ENCODE results near the gene PAXIP1.

Gene PAXIP1

DNA sequence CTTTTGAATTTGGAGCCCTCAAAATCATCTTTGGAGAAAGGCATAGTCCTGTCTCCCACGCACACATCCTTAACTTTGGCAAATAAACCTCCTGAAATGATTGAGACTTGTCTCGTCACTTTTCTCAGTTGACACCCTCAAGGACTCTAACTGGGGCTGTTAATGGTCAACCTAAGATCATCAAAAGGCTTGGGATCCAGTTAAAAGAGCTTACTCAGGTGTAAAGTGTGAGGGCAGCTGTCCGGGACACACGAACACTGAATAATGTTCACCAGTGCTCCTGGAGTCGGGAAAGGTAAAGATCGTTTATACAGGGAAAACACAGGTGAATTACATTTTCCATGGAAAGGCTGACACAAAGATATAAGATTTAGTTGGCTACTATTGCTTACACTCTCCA lies 84.7 kb downstream of the PAXIP1 start:
- Histone ChIP-seq H3K36me3 (ENCODE audit: control insufficient read depth, insufficient read depth, low read length) (no peaks in the 10 kb centered on the region), H3K27ac (ENCODE audit: low read depth, low read length) (peak overlapping the region; percentile 2), H3K4me3 (ENCODE audit: low read depth, low read length) (no peak overlapping the region), H3K9ac (ENCODE audit: low read depth, low read length) (no peak overlapping the region), H3K27me3 (ENCODE audit: control insufficient read depth, insufficient read depth, low read length) (peaks cover 13% of the 10 kb centered on the region), H3K4me1 (ENCODE audit: control insufficient read depth, insufficient read depth, low read length) (0 out of 2 replicates have a peak, but pooled peaks cover 6% of the 10 kb centered on the region), H3K9me3 (ENCODE audit: control insufficient read depth, insufficient read depth, low read length) (no peaks in the 10 kb centered on the region)

DNA sequence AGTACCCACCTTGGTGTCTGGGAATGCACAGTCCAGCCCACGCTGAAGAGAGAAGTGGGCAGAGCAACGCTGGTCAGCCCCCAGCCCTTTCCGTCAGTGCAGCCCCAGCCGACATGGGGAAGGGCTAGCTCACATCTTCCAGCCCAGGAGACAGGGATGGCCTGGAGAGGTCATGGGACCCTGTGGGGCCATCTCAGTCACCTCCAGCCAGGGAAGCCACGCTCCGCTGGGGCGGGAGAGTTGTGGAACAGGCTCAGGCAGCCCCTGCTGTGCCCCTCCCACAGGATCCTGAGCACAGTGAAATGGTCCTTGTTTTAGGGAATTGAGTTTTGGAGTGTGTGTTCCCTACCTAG lies 85.1 kb downstream of the PAXIP1 start:
- Histone ChIP-seq H3K27me3 (ENCODE audit: control insufficient read depth, insufficient read depth, low read length) (peaks cover 13% of the 10 kb centered on the region), H3K27ac (ENCODE audit: low read depth, low read length) (no peak overlapping the region), H3K4me3 (ENCODE audit: low read depth, low read length) (no peak overlapping the region), H3K4me1 (ENCODE audit: control insufficient read depth, insufficient read depth, low read length) (0 out of 2 replicates have a peak, but pooled peaks cover 6% of the 10 kb centered on the region), H3K9me3 (ENCODE audit: control insufficient read depth, insufficient read depth, low read length) (no peaks in the 10 kb centered on the region), H3K9ac (ENCODE audit: low read depth, low read length) (no peak overlapping the region), H3K36me3 (ENCODE audit: control insufficient read depth, insufficient read depth, low read length) (no peaks in the 10 kb centered on the region)

- Histone ChIP-seq H3K4me1 (ENCODE audit: control insufficient read depth, insufficient read depth, low read length) (0 out of 2 replicates have a peak, but pooled peaks cover 6% of the 10 kb centered on the region), H3K27me3 (ENCODE audit: control insufficient read depth, insufficient read depth, low read length) (peaks cover 13% of the 10 kb centered on the region), H3K9ac (ENCODE audit: low read depth, low read length) (no peak overlapping the region), H3K27ac (ENCODE audit: low read depth, low read length) (no peak overlapping the region), H3K9me3 (ENCODE audit: control insufficient read depth, insufficient read depth, low read length) (no peaks in the 10 kb centered on the region), H3K36me3 (ENCODE audit: control insufficient read depth, insufficient read depth, low read length) (no peaks in the 10 kb centered on the region), H3K4me3 (ENCODE audit: low read depth, low read length) (no peak overlapping the region)
Observed at GRCh38 chr7:154916856-154917807, 85.8 kb downstream of the PAXIP1 start.

- Histone ChIP-seq H3K9me3 (ENCODE audit: control insufficient read depth, insufficient read depth, low read length) (no peaks in the 10 kb centered on the region), H3K4me1 (ENCODE audit: control insufficient read depth, insufficient read depth, low read length) (0 out of 2 replicates have a peak, but pooled peaks cover 6% of the 10 kb centered on the region), H3K27me3 (ENCODE audit: control insufficient read depth, insufficient read depth, low read length) (peaks cover 13% of the 10 kb centered on the region), H3K36me3 (ENCODE audit: control insufficient read depth, insufficient read depth, low read length) (no peaks in the 10 kb centered on the region), H3K27ac (ENCODE audit: low read depth, low read length) (no peak overlapping the region), H3K4me3 (ENCODE audit: low read depth, low read length) (no peak overlapping the region), H3K9ac (ENCODE audit: low read depth, low read length) (no peak overlapping the region)
Observed at GRCh38 chr7:154916381-154916780, 86.5 kb downstream of the PAXIP1 start.

DNA sequence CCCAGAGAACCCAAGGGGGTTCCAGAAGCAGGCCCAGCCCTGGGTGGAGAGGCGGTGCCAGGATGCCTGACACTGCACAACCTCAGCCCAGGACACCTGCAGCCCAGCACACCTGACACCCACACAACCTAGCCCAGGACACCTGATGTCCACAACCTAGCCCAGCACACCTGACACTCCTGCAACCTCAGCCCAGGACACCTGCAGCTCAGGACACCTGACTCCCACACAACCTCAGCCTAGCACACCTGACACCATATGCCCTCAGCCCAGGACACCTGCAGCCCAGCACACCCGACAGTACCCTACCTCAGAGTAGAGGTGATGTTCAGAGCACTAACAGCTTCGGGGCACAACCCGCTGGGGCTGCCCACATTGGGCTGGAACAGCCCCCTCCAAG lies 87.3 kb downstream of the PAXIP1 start:
- Histone ChIP-seq H3K4me1 (ENCODE audit: control insufficient read depth, insufficient read depth, low read length) (0 out of 2 replicates have a peak, but pooled peaks cover 6% of the 10 kb centered on the region), H3K9me3 (ENCODE audit: control insufficient read depth, insufficient read depth, low read length) (no peaks in the 10 kb centered on the region; the same call in 1 of the 2 replicates), H3K4me3 (ENCODE audit: low read depth, low read length) (no peak overlapping the region), H3K36me3 (ENCODE audit: control insufficient read depth, insufficient read depth, low read length) (no peaks in the 10 kb centered on the region), H3K9ac (ENCODE audit: low read depth, low read length) (no peak overlapping the region), H3K27me3 (ENCODE audit: control insufficient read depth, insufficient read depth, low read length) (peaks cover 13% of the 10 kb centered on the region), H3K27ac (ENCODE audit: low read depth, low read length) (no peak overlapping the region)

DNA sequence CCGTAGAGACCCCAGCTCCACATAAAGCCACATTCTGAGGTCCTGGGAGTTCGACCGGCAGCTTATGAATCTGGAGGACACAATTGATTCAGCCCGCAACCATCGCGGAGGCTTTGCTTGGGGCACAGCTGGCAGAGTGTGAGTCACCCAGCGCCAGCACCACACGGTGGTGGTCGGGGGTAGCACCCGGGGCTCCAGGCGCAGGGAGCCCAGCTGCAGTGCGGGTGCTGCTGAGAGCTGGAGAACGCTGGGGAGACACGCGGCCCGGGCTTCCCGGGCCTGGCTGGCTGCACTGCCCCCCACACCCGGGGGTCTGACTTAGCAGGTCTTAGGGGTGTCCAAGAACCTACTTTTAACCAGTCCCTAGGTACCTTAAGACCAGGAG lies 87.9 kb downstream of the PAXIP1 start:
- H3K9ac ChIP-seq (ENCODE audit: low read depth, low read length), result no peak overlapping the region
- H3K4me1 ChIP-seq (ENCODE audit: control insufficient read depth, insufficient read depth, low read length), result 0 out of 2 replicates have a peak, but pooled peaks cover 6% of the 10 kb centered on the region
- no peak overlapping the region for H3K27ac ChIP-seq (ENCODE audit: low read depth, low read length)
- peaks cover 13% of the 10 kb centered on the region for H3K27me3 ChIP-seq (ENCODE audit: control insufficient read depth, insufficient read depth, low read length)
- H3K36me3 ChIP-seq (ENCODE audit: control insufficient read depth, insufficient read depth, low read length), result no peaks in the 10 kb centered on the region
- H3K4me3 ChIP-seq (ENCODE audit: low read depth, low read length), result no peak overlapping the region
- H3K9me3 ChIP-seq (ENCODE audit: control insufficient read depth, insufficient read depth, low read length), result no peaks in the 10 kb centered on the region; the same call in 1 of the 2 replicates

GRCh38 chr7:154914308-154914995 lies 88.5 kb downstream of the PAXIP1 start:
- H3K9me3 ChIP-seq (ENCODE audit: control insufficient read depth, insufficient read depth, low read length), result peaks cover under 1% of the 10 kb centered on the region; the same call in 1 of the 2 replicates
- H3K4me1 ChIP-seq (ENCODE audit: control insufficient read depth, insufficient read depth, low read length), result 0 out of 2 replicates have a peak, but pooled peaks cover 6% of the 10 kb centered on the region
- H3K27me3 ChIP-seq (ENCODE audit: control insufficient read depth, insufficient read depth, low read length), result peaks cover 13% of the 10 kb centered on the region
- H3K36me3 ChIP-seq (ENCODE audit: control insufficient read depth, insufficient read depth, low read length), result no peaks in the 10 kb centered on the region
- peak overlapping the region; percentile 42; the same call in 1 of the 2 replicates for H3K4me3 ChIP-seq (ENCODE audit: low read depth, low read length)
- no peak overlapping the region for H3K9ac ChIP-seq (ENCODE audit: low read depth, low read length)
- no peak overlapping the region for H3K27ac ChIP-seq (ENCODE audit: low read depth, low read length)

DNA sequence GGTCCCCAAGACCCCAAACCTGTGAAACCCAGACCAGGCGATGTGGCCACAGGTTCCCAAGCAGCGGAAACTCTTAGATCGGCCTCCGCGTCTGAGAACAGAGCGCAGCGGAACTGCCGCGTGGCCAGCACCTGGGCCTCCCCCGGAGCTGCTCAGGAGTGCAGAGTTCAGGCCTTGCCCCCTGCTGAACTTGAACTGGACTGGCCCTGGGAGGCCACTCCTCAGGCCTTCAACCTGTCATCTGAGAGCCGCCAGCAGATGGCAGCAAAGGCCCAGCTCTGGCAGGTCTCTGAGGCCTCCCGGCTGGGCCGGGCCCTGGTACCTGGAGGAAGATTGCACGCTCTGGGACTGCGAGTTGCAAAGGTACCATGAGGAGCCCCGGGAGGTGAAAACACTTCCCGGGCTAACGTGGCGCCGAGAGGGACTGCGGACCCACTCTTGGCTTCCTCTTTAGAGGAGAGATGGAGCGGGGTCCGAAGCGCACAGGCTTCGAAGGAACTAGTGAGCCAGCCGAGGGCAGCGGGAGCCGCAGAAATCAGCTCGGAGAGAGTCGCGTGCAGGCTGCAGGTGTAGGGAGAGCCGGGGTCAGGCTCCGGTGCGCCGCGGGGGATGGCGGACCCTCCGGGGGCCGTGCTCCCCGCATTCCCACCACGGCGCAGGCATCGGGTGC lies 89.2 kb downstream of the PAXIP1 start:
- peak overlapping the region; percentile 42; the same call in 1 of the 2 replicates for H3K4me3 ChIP-seq (ENCODE audit: low read depth, low read length)
- H3K36me3 ChIP-seq (ENCODE audit: control insufficient read depth, insufficient read depth, low read length), result no peaks in the 10 kb centered on the region
- H3K9me3 ChIP-seq (ENCODE audit: control insufficient read depth, insufficient read depth, low read length), result peaks cover 5% of the 10 kb centered on the region
- H3K4me1 ChIP-seq (ENCODE audit: control insufficient read depth, insufficient read depth, low read length), result 0 out of 2 replicates have a peak, but pooled peaks cover 6% of the 10 kb centered on the region
- H3K27ac ChIP-seq (ENCODE audit: low read depth, low read length), result no peak overlapping the region
- peaks cover 13% of the 10 kb centered on the region for H3K27me3 ChIP-seq (ENCODE audit: control insufficient read depth, insufficient read depth, low read length)
- H3K9ac ChIP-seq (ENCODE audit: low read depth, low read length), result no peak overlapping the region

DNA sequence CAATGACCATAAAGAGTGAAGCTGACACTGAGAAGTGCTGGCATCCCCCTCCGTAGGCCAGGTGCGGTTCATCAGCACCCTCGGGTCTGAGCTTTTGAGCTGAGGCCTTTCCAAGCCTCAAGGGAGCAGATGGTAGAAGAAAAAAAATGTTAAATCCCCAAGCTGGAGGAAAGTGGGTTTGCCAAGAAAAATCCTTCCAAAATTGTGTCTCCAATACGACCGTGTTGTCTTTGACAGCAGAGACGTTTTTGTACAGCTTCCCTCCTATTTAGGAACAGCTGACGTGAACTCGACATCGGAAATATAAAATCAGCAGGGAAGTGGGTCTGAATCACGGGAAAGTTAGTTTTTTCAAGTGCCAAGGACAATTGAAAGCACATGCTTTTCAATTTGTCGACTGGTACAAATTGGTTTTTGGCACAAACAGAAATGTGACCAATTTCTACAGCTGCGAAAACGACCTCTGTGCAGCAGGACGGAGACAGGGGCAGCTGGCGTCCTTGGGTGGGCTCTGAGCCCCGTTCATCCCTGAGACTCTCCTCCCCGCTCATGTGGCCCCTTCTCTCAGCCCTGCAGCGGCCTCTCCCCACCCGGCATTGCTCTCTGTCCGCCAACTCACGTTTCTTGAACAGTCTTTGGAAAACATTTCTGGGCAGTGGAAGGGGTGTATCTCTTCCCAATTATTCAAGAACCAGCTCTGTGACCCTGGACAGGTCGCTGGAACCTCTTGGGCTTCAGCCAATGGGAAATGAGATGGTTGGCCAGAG lies 89.9 kb downstream of the PAXIP1 start:
- peaks cover 13% of the 10 kb centered on the region for H3K27me3 ChIP-seq (ENCODE audit: control insufficient read depth, insufficient read depth, low read length)
- H3K9ac ChIP-seq (ENCODE audit: low read depth, low read length), result no peak overlapping the region
- no peaks in the 10 kb centered on the region for H3K36me3 ChIP-seq (ENCODE audit: control insufficient read depth, insufficient read depth, low read length)
- H3K27ac ChIP-seq (ENCODE audit: low read depth, low read length), result no peak overlapping the region
- no peak overlapping the region for H3K4me3 ChIP-seq (ENCODE audit: low read depth, low read length)
- H3K9me3 ChIP-seq (ENCODE audit: control insufficient read depth, insufficient read depth, low read length), result peaks cover 9% of the 10 kb centered on the region
- H3K4me1 ChIP-seq (ENCODE audit: control insufficient read depth, insufficient read depth, low read length), result 0 out of 2 replicates have a peak, but pooled peaks cover 6% of the 10 kb centered on the region

- no peak overlapping the region for H3K9ac ChIP-seq (ENCODE audit: low read depth, low read length)
- no peak overlapping the region for H3K4me3 ChIP-seq (ENCODE audit: low read depth, low read length)
- H3K4me1 ChIP-seq (ENCODE audit: control insufficient read depth, insufficient read depth, low read length), result 0 out of 2 replicates have a peak, but pooled peaks cover 6% of the 10 kb centered on the region
- no peak overlapping the region for H3K27ac ChIP-seq (ENCODE audit: low read depth, low read length)
- H3K27me3 ChIP-seq (ENCODE audit: control insufficient read depth, insufficient read depth, low read length), result peaks cover 13% of the 10 kb centered on the region
- H3K9me3 ChIP-seq (ENCODE audit: control insufficient read depth, insufficient read depth, low read length), result peaks cover 9% of the 10 kb centered on the region
- no peaks in the 10 kb centered on the region for H3K36me3 ChIP-seq (ENCODE audit: control insufficient read depth, insufficient read depth, low read length)
Observed at GRCh38 chr7:154911862-154912455, 91.0 kb downstream of the PAXIP1 start.

Data from HUES48 (cell line).